PFSK-1 (cell line): ENCODE results near the gene PRDM2.

Experiments
- FOXP2 ChIP-seq: optimal IDR thresholded peaks from 2 replicates; pipeline ENCODE3; 2011; ENCODE audit warnings: borderline replicate concordance, control low read depth, inconsistent platforms; ENCODE audit not compliant: insufficient read depth; ENCODE audit errors: extremely low read length, extremely low read depth
- POLR2AphosphoS5 ChIP-seq: IDR thresholded peaks from 2 replicates; pipeline ENCODE4 v1.6.1; 2012; ENCODE audit warnings: low read depth, mild to moderate bottlenecking, control low read depth, low read length, moderate library complexity
- REST ChIP-seq, 2 experiments: IDR thresholded peaks; 2 replicates each; pipeline versions ENCODE4 v1.6.1 to v1.8.0; 2011 to 2012; ENCODE audit warnings: low read depth in 2 of 2, low read length in 2 of 2, control low read depth in 1 of 2, inconsistent platforms in 1 of 2, mild to moderate bottlenecking in 1 of 2, moderate library complexity in 1 of 2; ENCODE audit not compliant: insufficient read depth in 1 of 2
- SIN3A ChIP-seq: IDR thresholded peaks from 2 replicates; pipeline ENCODE4 v1.6.1; 2012; ENCODE audit warnings: mild to moderate bottlenecking, low read length, moderate library complexity, borderline replicate concordance; ENCODE audit not compliant: insufficient read depth
- TAF1 ChIP-seq: IDR thresholded peaks from 2 replicates; pipeline ENCODE4 v1.6.1; 2012; ENCODE audit warnings: low read length, control low read depth, borderline replicate concordance; ENCODE audit not compliant: insufficient read depth

The PRDM2 gene

GRCh38 chr1:13723810-13724209 is 23.8 kb downstream of the PRDM2 start:
- TF ChIP-seq REST (IDR thresholded peaks at IDR 0.05; ENCODE audit: insufficient read depth in 1 of 2, low read depth in 2 of 2, low read length in 2 of 2) (no peak), POLR2AphosphoS5 (no peak), TAF1 (no peak), SIN3A (no peak), FOXP2 (no peak)

- no peak for TF ChIP-seq FOXP2
- no peak for TF ChIP-seq REST (IDR thresholded peaks at IDR 0.05; ENCODE audit: insufficient read depth in 1 of 2, low read depth in 2 of 2, low read length in 2 of 2)
These were observed 25.8 kb downstream of the PRDM2 start for GRCh38 chr1:13725714-13726175.

- TF ChIP-seq REST (IDR thresholded peaks at IDR 0.05; ENCODE audit: insufficient read depth in 1 of 2, low read depth in 2 of 2, low read length in 2 of 2) (no peak), TAF1 (no peak), FOXP2 (no peak), SIN3A (no peak), POLR2AphosphoS5 (no peak)
These were observed 28.2 kb downstream of the PRDM2 start for GRCh38 chr1:13728091-13728715.

- no peak for TF ChIP-seq FOXP2
- TF ChIP-seq TAF1 = no peak
- TF ChIP-seq SIN3A = no peak
- TF ChIP-seq REST (IDR thresholded peaks at IDR 0.05; ENCODE audit: insufficient read depth in 1 of 2, low read depth in 2 of 2, low read length in 2 of 2) = no peak
- no peak for TF ChIP-seq POLR2AphosphoS5
These were observed 30.3 kb downstream of the PRDM2 start for GRCh38 chr1:13730291-13730690.
